ENCODE measurements around the gene FRRS1L. TPM values are rescaled to one million over a fixed set of nuclear protein-coding genes. Genes with fewer than 3 reads are reported as not detected.

The FRRS1L gene
- total RNA-seq, 1 experiment from 2014 or later, result 1.0 TPM

DNA sequence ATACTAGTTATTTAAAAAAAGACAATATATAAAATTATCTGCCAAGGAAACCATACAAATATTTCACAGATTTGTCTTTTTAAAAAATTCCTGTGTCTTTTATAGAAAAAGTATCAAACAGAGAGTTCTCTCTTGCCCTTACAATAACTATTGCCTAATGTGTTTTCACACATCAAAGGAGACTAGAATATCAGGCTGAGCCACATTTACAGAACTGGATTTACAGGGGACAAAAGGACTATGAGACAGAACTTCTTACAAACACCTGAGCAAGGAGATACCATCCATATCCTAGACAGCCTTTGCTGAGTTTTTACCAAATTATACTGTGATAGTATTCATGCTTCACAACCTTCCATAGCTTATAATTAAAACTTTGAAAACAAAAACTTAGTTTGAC, 81.5 kb downstream of the FRRS1L start:
- ATAC-seq, result no peak
- no peaks in the 10 kb centered on the region for H3K27me3 Mint-ChIP-seq (ENCODE audit: low read depth)
- no peaks in the 10 kb centered on the region for H3K4me1 Mint-ChIP-seq
- TF ChIP-seq JAZF1 (CRISPR knock-in tag; IDR thresholded peaks at IDR 0.05), result no peak
- TF ChIP-seq, protein P1, sequence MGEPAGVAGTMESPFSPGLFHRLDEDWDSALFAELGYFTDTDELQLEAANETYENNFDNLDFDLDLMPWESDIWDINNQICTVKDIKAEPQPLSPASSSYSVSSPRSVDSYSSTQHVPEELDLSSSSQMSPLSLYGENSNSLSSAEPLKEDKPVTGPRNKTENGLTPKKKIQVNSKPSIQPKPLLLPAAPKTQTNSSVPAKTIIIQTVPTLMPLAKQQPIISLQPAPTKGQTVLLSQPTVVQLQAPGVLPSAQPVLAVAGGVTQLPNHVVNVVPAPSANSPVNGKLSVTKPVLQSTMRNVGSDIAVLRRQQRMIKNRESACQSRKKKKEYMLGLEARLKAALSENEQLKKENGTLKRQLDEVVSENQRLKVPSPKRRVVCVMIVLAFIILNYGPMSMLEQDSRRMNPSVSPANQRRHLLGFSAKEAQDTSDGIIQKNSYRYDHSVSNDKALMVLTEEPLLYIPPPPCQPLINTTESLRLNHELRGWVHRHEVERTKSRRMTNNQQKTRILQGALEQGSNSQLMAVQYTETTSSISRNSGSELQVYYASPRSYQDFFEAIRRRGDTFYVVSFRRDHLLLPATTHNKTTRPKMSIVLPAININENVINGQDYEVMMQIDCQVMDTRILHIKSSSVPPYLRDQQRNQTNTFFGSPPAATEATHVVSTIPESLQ (CRISPR knock-in tag; IDR thresholded peaks at IDR 0.05), result no peak
- no peak for TF ChIP-seq SMAD4 (CRISPR knock-in tag; IDR thresholded peaks at IDR 0.05)
- TF ChIP-seq, protein P2, sequence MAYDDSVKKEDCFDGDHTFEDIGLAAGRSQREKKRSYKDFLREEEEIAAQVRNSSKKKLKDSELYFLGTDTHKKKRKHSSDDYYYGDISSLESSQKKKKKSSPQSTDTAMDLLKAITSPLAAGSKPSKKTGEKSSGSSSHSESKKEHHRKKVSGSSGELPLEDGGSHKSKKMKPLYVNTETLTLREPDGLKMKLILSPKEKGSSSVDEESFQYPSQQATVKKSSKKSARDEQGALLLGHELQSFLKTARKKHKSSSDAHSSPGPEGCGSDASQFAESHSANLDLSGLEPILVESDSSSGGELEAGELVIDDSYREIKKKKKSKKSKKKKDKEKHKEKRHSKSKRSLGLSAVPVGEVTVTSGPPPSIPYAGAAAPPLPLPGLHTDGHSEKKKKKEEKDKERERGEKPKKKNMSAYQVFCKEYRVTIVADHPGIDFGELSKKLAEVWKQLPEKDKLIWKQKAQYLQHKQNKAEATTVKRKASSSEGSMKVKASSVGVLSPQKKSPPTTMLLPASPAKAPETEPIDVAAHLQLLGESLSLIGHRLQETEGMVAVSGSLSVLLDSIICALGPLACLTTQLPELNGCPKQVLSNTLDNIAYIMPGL (CRISPR knock-in tag; IDR thresholded peaks at IDR 0.05), result no peak
- TF ChIP-seq, protein P3, sequence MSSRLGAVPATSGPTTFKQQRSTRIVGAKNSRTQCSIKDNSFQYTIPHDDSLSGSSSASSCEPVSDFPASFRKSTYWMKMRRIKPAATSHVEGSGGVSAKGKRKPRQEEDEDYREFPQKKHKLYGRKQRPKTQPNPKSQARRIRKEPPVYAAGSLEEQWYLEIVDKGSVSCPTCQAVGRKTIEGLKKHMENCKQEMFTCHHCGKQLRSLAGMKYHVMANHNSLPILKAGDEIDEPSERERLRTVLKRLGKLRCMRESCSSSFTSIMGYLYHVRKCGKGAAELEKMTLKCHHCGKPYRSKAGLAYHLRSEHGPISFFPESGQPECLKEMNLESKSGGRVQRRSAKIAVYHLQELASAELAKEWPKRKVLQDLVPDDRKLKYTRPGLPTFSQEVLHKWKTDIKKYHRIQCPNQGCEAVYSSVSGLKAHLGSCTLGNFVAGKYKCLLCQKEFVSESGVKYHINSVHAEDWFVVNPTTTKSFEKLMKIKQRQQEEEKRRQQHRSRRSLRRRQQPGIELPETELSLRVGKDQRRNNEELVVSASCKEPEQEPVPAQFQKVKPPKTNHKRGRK (CRISPR knock-in tag; IDR thresholded peaks at IDR 0.05; ENCODE audit: borderline replicate concordance), result no peak
- TF ChIP-seq SMAD3 (CRISPR knock-in tag; IDR thresholded peaks at IDR 0.05; ENCODE audit: borderline replicate concordance), result no peak
- no peak for TF ChIP-seq HMGA2 (CRISPR knock-in tag; IDR thresholded peaks at IDR 0.05)
- no peak for TF ChIP-seq ZNF416 (CRISPR knock-in tag; IDR thresholded peaks at IDR 0.05)
- no peak for TF ChIP-seq ZBTB21 (CRISPR knock-in tag; IDR thresholded peaks at IDR 0.05; ENCODE audit: borderline replicate concordance)
- TF ChIP-seq, protein P4, sequence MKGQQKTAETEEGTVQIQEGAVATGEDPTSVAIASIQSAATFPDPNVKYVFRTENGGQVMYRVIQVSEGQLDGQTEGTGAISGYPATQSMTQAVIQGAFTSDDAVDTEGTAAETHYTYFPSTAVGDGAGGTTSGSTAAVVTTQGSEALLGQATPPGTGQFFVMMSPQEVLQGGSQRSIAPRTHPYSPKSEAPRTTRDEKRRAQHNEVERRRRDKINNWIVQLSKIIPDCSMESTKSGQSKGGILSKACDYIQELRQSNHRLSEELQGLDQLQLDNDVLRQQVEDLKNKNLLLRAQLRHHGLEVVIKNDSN (CRISPR knock-in tag; IDR thresholded peaks at IDR 0.05), result no peak
- no peak for TF ChIP-seq TP53 (CRISPR knock-in tag; IDR thresholded peaks at IDR 0.05)
- no peak for TF ChIP-seq ATF3 (CRISPR knock-in tag; conservative IDR thresholded peaks at IDR 0.05)
- no peak for TF ChIP-seq MXD4 (CRISPR knock-in tag; IDR thresholded peaks at IDR 0.05; ENCODE audit: borderline replicate concordance)
- TF ChIP-seq CREB1 (CRISPR knock-in tag; IDR thresholded peaks at IDR 0.05), result no peak
- ChIA-PET POLR2A (no interaction called here), CTCF (no interaction called here)
- peaks cover 37% of the 10 kb centered on the region for H3K36me3 Mint-ChIP-seq
- no peaks in the 10 kb centered on the region for H3K9me3 Mint-ChIP-seq
- no peak overlapping the region for H3K4me3 Mint-ChIP-seq
- no peak overlapping the region for H3K27ac Mint-ChIP-seq
- DNase-seq (ENCODE audit: low spot score), result no peak

DNA sequence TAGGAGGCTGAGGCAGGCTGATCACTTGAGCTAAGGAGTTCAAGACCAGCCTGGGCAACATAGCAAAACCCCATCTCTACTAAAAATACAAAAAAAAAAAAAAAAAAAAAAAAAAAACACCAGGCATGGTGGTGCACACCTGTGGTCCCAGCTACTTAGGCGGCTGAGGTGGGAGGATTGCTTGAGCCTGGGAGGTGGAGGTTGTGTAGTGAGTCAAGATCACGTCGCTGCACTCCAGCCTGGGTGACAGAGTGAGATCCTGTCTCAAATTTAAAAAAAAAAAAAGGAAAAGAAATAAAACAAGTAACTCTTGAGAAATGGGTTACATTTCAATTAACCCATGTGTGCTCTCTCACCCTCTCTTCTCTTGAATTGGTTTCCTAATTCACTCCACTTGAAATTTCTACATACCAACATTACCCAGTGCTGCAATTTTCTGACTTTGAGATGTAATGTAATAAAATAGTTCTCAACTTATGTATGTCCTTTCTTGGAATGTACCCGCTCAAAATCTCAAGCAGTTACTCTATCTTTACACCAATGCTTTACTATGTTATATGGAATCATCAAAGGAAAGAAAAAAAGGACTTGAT, 83.1 kb downstream of the FRRS1L start:
- H3K4me1 Mint-ChIP-seq, result no peaks in the 10 kb centered on the region
- peak overlapping the region; percentile 71 for H3K27ac Mint-ChIP-seq
- peaks cover 37% of the 10 kb centered on the region for H3K36me3 Mint-ChIP-seq
- H3K4me3 Mint-ChIP-seq, result no peak overlapping the region
- TF ChIP-seq, protein P5, sequence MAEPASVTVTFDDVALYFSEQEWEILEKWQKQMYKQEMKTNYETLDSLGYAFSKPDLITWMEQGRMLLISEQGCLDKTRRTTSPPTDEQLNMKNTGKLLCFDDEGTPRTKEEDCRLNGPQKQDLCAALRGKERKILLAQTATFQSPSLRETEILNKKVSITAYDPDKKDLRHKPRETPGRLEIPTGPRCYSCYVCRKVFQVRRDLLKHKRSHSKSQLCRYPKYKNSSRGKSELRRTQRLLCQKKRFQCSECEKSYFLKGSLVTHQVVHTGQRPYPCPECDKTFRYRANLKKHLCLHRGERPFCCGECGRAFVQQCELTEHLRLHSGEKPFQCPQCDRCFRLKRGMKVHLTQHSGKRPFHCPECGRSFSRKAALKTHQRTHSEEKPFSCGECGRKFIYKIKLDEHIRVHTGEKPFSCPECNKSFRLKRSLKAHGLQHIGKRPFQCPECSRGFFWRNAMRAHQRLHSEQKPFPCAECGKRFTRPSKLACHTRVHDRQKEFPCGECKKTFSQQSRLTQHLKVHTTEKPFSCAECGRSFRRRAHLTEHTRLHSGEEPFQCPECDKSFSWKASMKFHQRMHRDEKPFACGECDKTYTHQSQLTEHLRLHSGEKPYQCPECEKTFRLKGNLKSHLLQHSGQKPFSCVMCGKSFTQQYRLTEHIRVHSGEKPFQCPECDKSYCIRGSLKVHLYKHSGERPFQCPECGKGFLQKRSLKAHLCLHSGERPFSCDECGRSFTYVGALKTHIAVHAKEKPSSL (CRISPR knock-in tag; conservative IDR thresholded peaks at IDR 0.05), result no peak
- TF ChIP-seq SMAD4 (CRISPR knock-in tag; IDR thresholded peaks at IDR 0.05), result no peak
- ChIA-PET POLR2A (interaction anchor here (0.6 kb wide), 1 partner anchor 100 kb away, joined by 3 read pairs; no protein-coding TSS in a partner anchor), CTCF (no interaction called here)
- DNase-seq (ENCODE audit: low spot score) (no peak), ATAC-seq (no peak)
- H3K27me3 Mint-ChIP-seq (ENCODE audit: low read depth), result no peaks in the 10 kb centered on the region
- H3K9me3 Mint-ChIP-seq, result no peaks in the 10 kb centered on the region
